NCI-H1417 treated with DMSO at 0.1 percent for 48 hours (cell line): ENCODE measurements around the gene SEMA4C.

Experiments
- DNase-seq: peaks from one replicate; lab custom pipeline; 2025; lab: John Stamatoyannopoulos, UW

SEMA4C gene

DNA sequence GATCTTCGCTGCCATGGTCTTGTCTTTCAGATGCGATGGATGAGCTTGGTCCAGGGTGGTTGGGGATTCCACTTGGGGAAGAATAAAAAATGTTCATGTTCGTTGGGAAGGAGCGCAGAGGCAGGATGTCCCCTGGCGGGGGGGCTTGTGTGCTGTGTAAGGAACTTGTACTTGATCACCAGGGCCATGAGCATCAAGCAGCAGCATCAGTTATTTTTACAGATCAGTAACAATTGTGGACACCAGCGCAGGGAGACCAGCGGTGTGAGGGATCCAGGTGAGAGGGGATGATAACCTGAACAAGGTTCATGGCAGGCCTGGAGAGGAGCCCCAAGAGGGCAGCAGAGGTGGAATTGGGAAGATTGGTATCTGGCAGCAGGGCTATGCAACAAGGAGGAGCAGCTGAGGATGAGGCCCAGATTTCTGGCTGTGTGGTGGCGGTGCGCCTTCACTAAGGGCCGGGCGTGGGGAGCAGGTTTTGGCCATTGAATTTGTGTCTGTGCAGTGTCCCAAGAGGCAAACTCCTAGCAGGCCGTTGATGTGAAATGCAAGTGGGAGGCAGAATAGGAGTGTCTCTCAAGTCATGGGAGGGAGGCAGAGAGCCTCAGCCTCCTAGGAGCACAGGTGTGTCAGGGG, 49.9 kb downstream of the SEMA4C start:
- no peak for DNase-seq

DNA sequence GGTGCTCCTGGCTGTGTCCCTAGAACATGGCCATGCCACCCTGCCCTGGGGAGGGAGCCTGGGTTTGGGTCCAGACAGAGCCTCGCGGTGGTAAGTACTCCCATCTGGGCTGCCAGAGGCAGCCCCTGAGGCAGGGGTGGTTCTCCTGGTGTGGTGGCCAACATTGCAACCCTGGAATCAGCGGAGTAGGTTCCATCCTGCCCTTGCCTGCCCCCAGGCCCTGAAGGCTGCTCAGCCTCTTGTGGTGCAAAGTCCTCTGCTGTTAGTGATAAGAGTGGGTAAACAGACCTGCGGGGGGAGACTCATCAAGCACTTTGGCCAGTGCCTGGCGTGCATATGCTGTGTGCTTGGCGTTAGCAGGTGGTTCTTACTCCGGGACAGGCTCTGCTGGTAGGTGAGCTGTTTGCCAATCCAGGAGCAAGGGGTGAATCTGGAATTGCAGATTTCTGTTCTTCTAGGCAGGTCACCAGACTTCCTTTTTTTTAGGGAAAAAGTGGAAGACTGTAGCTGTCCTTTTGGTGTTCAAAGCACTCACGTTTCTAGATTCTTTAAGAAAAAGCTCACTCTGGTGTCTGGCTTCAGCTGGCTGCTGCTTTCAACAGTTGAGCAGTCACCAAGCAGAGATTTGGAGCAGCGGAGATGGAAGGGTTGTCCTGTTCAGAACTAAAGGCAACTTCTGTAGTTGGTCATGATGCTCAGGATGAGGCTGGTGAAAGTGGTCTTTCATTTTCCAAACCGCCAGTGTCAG, 50.6 kb downstream of the SEMA4C start:
- DNase-seq: no peak

DNA sequence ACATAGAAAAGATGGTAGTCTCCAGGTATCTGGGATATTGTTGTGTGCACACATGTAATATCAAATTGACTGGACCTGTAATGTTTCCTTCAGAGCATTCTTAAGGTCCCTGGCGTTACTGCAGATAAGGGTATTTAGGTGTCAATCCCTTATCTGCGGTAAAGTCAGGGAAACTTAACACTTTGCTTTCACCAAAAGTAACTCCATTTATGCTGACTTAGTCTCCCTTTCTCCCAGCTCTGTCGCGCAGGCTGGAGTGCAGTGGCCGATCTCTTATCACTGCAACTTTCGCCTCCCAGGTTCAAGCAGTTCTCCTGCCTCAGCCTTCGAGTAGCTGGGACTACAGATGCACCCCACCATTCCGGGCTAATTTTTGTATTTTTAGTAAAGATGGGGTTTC, 52.0 kb downstream of the SEMA4C start:
- DNase-seq: no peak

DNA sequence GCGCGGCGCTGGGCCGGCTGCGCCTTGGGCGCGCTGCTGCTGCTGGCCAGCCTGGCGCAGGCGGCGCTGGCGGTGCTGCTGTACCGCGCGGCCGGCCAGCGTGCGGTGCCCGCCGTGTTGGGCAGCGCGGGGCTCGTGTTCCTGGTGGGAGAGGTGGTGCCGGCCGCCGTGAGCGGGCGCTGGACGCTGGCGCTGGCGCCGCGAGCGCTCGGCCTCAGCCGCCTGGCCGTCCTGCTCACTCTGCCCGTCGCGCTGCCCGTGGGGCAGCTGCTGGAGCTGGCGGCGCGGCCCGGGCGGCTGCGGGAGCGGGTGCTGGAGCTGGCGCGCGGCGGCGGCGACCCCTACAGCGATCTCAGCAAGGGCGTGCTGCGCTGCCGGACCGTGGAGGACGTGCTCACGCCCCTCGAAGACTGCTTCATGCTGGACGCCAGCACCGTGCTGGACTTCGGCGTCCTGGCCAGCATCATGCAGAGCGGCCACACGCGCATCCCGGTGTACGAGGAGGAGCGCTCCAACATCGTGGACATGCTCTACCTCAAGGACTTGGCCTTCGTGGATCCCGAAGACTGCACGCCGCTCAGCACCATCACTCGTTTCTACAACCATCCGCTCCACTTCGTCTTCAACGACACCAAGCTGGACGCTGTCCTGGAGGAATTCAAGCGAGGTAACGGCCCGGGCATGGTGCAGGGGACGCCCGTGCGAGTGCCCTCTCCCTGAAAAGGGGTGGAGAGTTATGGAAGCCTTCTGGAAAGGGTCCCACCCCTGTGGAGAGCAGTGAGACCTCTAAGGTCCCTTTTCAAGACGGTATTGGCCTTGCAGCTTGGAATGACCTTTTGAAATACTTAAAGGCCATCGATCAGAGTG, 52.8 kb downstream of the SEMA4C start:
- no peak for DNase-seq

DNA sequence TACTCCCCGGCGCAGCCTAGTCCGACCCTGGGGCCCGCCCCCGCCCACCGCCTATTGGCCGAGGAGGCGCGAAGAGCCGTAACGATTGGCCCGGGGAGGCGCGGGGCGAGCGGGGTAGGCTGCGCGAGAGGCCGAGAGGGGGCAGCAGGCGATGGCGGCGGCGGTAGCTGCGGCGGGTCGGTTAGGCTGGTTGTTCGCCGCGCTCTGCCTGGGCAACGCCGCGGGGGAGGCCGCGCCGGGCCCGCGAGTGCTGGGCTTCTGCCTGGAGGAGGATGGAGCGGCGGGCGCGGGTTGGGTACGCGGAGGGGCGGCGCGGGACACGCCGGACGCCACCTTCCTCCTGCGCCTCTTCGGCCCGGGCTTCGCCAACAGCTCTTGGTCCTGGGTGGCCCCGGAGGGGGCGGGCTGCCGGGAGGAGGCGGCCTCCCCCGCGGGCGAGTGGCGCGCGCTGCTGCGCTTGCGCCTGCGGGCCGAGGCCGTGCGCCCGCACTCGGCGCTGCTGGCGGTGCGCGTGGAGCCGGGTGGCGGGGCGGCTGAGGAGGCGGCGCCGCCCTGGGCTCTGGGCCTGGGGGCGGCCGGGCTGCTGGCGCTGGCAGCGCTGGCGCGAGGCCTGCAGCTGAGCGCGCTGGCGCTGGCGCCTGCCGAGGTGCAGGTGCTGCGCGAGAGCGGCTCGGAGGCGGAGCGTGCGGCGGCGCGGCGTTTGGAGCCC, 53.6 kb downstream of the SEMA4C start, which contains the start of gene CNNM3:
Gene CNNM3, plus strand, starts transcription at position 142 of the 709 bp plus-strand sequence. Its CDS starts 10 bp downstream, at position 152.
- peak; percentile 60 for DNase-seq

DNA sequence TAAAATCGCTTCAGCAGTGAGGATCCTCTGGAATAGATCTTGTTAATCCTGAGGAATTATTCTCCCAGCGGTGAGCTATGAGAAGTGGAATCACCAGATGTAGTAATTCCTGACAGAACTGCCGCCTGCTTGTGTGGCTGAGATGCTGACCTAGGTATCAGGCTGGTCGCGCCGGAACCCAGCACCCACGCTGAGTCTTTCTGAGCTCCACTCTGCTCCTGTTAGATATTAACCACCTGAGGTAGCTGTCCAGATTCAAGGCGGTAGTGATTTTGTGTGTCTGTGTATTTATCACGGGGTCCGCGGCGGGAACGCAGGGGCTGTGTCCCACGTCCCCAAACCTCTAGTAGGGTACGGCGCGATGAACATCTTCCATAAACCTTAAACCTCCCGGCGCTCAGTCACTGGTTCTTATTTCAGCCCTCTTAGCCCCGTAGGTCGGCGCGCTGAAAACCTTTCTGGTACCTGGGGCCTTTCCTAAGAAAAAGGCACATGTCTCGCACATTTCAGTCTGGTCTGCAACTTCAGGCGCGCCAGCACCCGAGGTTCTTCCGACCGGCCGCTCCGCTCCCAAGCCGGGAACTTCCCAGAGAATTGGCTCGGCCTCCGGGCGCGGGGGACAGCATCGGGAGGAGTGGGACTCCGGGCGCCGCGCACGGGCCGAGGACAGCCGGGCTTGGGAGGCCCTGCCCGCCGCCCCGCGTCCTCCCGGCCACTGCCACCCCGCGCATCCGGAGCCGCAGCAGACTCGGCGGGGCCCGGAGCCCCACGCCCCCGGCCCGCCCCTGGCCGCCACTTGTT, 54.4 kb downstream of the SEMA4C start:
- no peak for DNase-seq

DNA sequence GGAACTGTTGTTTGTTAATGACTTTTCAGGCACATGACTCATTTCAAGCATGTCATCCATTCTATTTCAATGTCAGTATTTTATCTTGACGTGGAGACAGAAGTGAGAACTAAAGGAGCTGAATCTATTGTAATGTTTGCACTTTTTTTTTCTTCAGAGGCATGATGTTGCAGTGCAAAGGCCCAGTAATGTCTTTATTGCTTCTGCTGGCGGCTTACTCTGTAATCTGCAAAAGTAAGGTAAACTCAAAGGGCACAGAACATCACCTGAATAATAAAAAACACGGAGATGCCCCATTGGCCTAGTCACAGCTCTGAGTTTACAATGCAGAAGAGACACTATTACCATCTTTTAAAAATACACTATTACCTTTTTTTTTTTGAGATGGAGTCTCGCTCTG, 56.2 kb downstream of the SEMA4C start:
- DNase-seq: no peak

DNA sequence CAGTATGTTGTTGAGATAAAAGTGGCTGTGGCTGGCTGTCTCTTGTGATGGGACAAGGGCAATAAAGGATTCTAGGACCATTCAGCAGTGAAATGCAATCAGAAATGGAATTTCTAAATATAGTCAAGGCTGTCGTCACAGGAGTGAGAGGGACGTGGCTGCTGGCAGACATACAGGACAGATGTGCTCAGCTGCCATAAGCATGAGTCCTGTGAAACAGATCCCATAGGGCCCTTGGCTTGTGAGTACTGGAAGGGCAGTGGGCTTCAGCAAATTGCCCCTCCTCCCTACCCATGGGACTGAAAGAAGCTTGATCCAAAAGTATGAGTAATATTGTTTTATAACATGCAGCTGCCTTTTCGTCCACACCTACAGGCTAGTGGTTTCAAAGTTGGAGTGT, 58.0 kb downstream of the SEMA4C start:
- no peak for DNase-seq

DNA sequence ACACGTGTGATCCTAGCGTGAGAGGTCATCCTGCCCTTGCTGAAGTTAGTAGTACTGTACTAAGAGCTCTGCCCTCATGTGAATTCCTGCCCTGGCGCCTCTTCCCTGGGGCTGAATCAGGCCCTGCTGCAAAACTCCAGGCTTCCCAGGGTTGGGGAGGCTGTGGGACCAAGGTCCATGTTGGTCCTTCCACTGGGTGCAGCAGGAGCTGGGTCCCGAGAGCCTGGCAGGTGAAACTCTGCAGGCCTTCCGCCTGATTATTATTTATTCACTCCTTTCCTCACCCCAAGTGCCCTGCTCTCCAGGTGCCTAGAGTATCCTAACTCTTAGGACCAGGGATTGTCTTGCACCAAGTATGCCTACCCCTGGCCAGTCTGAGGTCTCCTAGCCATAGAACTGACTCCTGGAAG, 59.1 kb downstream of the SEMA4C start:
- DNase-seq: no peak

DNA sequence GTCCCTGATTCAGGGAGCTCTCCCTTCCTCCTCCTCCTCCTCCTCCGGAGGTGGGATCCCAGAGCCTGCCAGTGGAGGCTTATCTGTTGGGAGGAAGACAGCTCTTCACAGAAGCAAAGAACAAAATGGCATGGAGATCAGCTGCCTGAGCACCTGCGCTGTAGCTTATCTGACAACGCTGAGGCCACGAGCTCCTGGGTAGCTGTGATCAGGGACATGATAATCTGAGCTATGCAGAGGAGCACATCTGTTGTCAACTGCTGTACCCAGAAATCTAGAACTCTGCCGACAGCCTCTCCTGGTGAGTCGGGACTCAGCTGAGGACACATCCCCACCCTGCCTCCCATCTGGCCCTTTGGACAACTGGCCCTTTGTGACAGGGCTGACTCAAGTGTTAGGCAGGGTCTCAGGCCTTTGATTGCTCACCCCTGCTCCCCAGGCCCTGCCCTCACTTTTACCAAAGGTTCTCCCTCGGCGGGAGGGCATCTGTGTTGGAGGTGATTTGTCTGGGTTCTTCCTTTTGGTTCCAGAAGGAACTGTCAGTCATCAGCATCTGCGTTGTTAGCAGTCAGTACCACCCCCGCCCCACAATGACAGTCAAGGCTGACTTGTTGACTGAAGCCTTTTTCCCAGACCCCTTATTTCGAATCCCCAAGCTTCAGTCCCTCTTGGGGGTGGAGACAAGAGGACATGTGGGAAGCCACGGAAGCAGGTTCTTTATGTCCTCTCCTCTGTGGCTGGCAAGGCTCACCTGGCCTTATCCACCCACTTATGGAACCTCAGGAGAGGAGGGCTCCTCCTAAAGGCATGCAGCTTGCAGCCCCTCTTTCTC, 59.7 kb downstream of the SEMA4C start:
- no peak for DNase-seq
